Activated CD8-positive, alpha-beta T cell treated with anti-CD3 and anti-CD28 coated beads for 36 hours (primary cell): ENCODE results near the gene SNRNP40. TPM values are rescaled to one million over a fixed set of nuclear protein-coding genes. Genes with fewer than 3 reads are reported as not detected.
"Not testable (repeated sequence)": the region's sequence is repeated elsewhere in the genome, so short reads cannot be mapped to it uniquely, and the experiment has no call there.

Experiments used
- ATAC-seq: fragments of 200-7000 bp; cut with Tn5 transposase; one replicate; pipeline ENCODE4 v1.10.0; 2021; ENCODE audit warnings: mild to moderate bottlenecking, moderate library complexity
- CTCF ChIA-PET: fragments of 350-600 bp; sonication (Branson Sonifier 250); formaldehyde crosslinking; loops from one replicate; lab custom pipeline; 2021; ENCODE audit warnings: antibody characterized with exemption; lab: Charles Lee
- POLR2A ChIA-PET: fragments of 350-600 bp; sonication (Branson Sonifier 250); formaldehyde crosslinking; loops from one replicate; lab custom pipeline; 2021; ENCODE audit warnings: antibody characterized with exemption; lab: Charles Lee
- DNase-seq: peaks from one replicate; pipeline ENCODE4 v3.0.0-alpha.2; 2020
- H3K27ac Mint-ChIP-seq: one replicate; pipeline ENCODE4 v1.8.0; 2021; ENCODE audit warnings: mild to moderate bottlenecking, mixed read lengths
- H3K27me3 Mint-ChIP-seq: one replicate; pipeline ENCODE4 v1.8.0; 2021; ENCODE audit warnings: mixed read lengths
- H3K36me3 Mint-ChIP-seq: one replicate; pipeline ENCODE4 v1.8.0; 2021; ENCODE audit warnings: low read depth, mixed read lengths
- H3K4me1 Mint-ChIP-seq: one replicate; pipeline ENCODE4 v1.8.0; 2021; ENCODE audit warnings: low read depth, mixed read lengths
- H3K4me3 Mint-ChIP-seq: one replicate; pipeline ENCODE4 v1.8.0; 2021; ENCODE audit warnings: mild to moderate bottlenecking, moderate library complexity, mixed read lengths
- H3K9me3 Mint-ChIP-seq: one replicate; pipeline ENCODE4 v1.8.0; 2021; ENCODE audit warnings: mixed read lengths
- intact Hi-C: fragments of 100-400 bp; cut with micrococcal nuclease; formaldehyde crosslinking; loops from one replicate; pipeline ENCODE4 v1.10.0; 2022
- total RNA-seq, 2 experiments: library from RNA; stranded (reverse); gene quantifications; one replicate each; pipeline ENCODE4 v1.2.3, GENCODE V29; 2021
- TF ChIP-seq, protein P1 (sequence below): fragments of 200-600 bp; IDR thresholded peaks from one replicate; pipeline ENCODE4 v1.8.0; 2022; ENCODE audit warnings: antibody characterized with exemption, mild to moderate bottlenecking

SNRNP40 gene
- total RNA-seq, 2 experiments from 2014 or later: 98.6 to 102 TPM

DNA sequence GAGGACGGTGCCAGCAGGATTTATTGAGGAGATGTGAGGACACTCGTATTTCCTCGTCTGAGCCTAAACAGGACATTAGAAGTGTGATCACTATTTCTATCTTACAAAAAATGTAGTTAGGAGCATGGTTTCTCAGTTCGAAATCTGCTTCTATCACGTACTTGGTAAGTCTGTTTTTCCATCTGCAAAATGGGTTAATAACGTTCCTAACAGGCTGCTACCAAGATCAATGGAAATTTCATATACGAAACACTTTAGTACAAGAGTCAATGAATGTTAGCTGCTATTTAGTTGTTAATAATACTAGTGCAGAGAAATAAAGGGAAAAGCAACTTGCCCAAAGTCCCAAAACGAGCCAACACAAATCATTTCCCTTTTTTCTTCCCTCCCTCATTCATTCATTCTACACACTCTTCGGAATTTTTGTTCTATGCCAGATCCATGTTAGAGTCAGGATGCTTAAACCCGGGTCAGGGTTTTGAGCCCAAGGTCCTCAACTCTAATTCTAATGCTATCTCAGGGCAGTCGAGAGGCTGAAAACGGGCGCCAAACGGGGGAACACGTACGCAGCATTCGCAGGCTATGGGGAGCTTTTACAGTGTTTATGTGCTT lies 608 bp downstream of the SNRNP40 start:
- DNase-seq (no peak), ATAC-seq (no peak)
- intact Hi-C loops: no loop called here
- no peak overlapping the region for H3K27ac Mint-ChIP-seq
- POLR2A ChIA-PET: interaction anchor here (1.0 to 2.4 kb wide), 8 partner anchors 9 to 214 kb away, joined by 3 to 9 read pairs (median 4); no protein-coding TSS in a partner anchor
- H3K4me3 Mint-ChIP-seq: no peak overlapping the region
- no peaks in the 10 kb centered on the region for H3K9me3 Mint-ChIP-seq
- H3K36me3 Mint-ChIP-seq: peaks cover 44% of the 10 kb centered on the region
- CTCF ChIA-PET: interaction anchor here (1.0 to 1.5 kb wide), 5 partner anchors 13 to 253 kb away, joined by 3 to 8 read pairs (median 3); no protein-coding TSS in a partner anchor
- peaks cover 36% of the 10 kb centered on the region for H3K4me1 Mint-ChIP-seq
- H3K27me3 Mint-ChIP-seq: no peaks in the 10 kb centered on the region
- TF ChIP-seq, protein P1, sequence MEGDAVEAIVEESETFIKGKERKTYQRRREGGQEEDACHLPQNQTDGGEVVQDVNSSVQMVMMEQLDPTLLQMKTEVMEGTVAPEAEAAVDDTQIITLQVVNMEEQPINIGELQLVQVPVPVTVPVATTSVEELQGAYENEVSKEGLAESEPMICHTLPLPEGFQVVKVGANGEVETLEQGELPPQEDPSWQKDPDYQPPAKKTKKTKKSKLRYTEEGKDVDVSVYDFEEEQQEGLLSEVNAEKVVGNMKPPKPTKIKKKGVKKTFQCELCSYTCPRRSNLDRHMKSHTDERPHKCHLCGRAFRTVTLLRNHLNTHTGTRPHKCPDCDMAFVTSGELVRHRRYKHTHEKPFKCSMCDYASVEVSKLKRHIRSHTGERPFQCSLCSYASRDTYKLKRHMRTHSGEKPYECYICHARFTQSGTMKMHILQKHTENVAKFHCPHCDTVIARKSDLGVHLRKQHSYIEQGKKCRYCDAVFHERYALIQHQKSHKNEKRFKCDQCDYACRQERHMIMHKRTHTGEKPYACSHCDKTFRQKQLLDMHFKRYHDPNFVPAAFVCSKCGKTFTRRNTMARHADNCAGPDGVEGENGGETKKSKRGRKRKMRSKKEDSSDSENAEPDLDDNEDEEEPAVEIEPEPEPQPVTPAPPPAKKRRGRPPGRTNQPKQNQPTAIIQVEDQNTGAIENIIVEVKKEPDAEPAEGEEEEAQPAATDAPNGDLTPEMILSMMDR: no peak

DNA sequence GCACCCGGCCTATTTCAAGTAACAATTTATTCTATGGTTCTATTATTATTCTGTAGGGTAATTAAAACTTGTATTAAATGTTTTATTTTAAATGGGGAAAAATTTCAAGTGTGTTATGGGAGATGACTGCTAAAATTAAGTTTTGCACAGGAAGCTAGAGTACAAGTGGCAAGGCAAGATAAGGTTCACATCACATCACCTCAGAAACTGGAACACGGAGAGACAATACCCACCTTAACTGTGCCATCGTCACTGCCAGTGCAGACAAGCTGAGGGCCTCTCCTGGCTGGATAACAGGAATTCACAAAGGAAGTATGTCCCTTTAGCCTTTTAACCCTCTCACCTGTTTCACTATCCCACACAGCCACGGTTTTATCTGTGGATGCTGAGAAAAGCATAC lies 7.6 kb downstream of the SNRNP40 start:
- H3K36me3 Mint-ChIP-seq: peaks cover 54% of the 10 kb centered on the region
- POLR2A ChIA-PET: no interaction called here
- H3K9me3 Mint-ChIP-seq: no peaks in the 10 kb centered on the region
- H3K27me3 Mint-ChIP-seq: no peaks in the 10 kb centered on the region
- intact Hi-C loops: no loop called here
- DNase-seq: no peak
- ATAC-seq: no peak
- CTCF ChIA-PET: no interaction called here
- no peak overlapping the region for H3K27ac Mint-ChIP-seq
- H3K4me1 Mint-ChIP-seq: peaks cover 6% of the 10 kb centered on the region
- TF ChIP-seq, protein P1: no peak
- no peak overlapping the region for H3K4me3 Mint-ChIP-seq

DNA sequence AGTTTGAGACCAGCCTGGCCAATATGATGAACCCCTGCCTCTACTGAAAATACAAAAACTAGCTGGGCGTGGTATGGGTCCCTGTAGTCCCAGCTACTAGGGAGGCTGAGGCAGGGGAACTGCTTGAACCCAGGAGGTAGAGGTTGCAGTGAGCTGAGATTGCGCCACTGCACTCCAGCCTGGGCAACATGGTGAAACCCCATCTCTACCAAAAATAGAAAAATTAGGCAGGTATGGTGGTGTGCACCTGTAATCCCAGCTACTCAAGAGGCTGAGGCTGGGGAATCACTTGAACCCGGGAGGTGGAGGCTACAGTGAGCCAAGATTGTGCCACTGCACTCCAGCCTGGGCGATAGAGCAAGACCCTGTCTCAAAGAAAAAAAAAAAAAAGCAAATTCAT lies 8.8 kb downstream of the SNRNP40 start:
- H3K4me1 Mint-ChIP-seq, DNase-seq, ATAC-seq, intact Hi-C loops, H3K27me3 Mint-ChIP-seq, H3K4me3 Mint-ChIP-seq, H3K27ac Mint-ChIP-seq, H3K9me3 Mint-ChIP-seq, CTCF ChIA-PET: not testable (repeated sequence)
- POLR2A ChIA-PET: interaction anchor here (1.6 kb wide), 1 partner anchor 8 kb away, joined by 7 read pairs; the partner anchor contains the start of genes SNRNP40 and ZCCHC17
- H3K36me3 Mint-ChIP-seq: peaks cover 53% of the 10 kb centered on the region

DNA sequence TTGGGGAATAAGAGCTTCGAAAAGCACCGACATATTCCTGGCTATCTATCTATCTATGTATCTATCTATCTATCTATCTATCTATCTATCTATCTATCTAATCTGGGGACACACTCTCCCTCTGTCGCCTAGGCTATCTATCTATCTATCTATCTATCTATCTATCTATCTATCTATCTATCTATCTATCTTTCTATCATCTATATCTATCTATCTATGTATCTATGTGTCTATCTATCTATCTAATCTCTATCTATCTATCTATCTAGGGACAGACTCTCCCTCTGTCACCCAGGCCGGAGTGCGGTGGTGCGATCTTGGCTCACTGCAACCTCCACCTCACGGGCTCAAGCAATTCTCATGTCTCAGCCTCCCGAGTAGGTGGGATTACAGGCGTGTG lies 14.2 kb downstream of the SNRNP40 start:
- intact Hi-C loops: not testable (repeated sequence)

DNA sequence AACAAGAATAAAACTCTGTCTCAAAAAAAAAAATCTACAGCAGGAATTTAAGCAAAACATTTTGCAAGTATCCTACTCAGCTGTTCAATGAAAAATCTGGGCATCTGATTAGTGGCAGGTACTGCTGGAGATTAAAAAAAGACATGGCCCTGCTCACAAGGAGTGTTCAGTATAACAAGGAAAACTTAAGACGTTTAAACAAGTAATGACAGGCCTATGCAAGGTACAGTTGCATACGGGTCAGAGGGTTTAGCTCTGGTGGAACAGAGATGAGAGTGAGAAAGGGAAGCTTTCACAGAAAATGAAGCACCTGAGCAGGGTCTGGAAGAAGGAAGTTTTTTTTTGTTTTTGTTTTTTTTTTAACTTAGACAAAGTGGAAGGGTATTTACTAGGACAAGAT lies 23.0 kb downstream of the SNRNP40 start:
- intact Hi-C loops: no loop called here
- no peak for ATAC-seq
- H3K4me3 Mint-ChIP-seq: no peak overlapping the region
- peaks cover 8% of the 10 kb centered on the region for H3K4me1 Mint-ChIP-seq
- no peaks in the 10 kb centered on the region for H3K27me3 Mint-ChIP-seq
- no peaks in the 10 kb centered on the region for H3K9me3 Mint-ChIP-seq
- no peak overlapping the region for H3K27ac Mint-ChIP-seq
- ChIA-PET POLR2A (interaction anchor here (0.5 kb wide), 2 partner anchors 60 to 538 kb away, joined by 3 to 5 read pairs; no protein-coding TSS in a partner anchor), CTCF (no interaction called here)
- TF ChIP-seq, protein P1: no peak
- peaks cover 43% of the 10 kb centered on the region for H3K36me3 Mint-ChIP-seq
- no peak for DNase-seq

More for the DNA sequence above, 14.2 kb downstream of the SNRNP40 start:
- CTCF ChIA-PET, ATAC-seq, H3K4me3 Mint-ChIP-seq, DNase-seq, H3K27me3 Mint-ChIP-seq, H3K27ac Mint-ChIP-seq, H3K4me1 Mint-ChIP-seq, H3K9me3 Mint-ChIP-seq: not testable (repeated sequence)
- H3K36me3 Mint-ChIP-seq: peaks cover 58% of the 10 kb centered on the region
- POLR2A ChIA-PET: interaction anchor here (2.3 kb wide), 1 partner anchor 14 kb away, joined by 9 read pairs; the partner anchor contains the start of genes SNRNP40 and ZCCHC17

DNA sequence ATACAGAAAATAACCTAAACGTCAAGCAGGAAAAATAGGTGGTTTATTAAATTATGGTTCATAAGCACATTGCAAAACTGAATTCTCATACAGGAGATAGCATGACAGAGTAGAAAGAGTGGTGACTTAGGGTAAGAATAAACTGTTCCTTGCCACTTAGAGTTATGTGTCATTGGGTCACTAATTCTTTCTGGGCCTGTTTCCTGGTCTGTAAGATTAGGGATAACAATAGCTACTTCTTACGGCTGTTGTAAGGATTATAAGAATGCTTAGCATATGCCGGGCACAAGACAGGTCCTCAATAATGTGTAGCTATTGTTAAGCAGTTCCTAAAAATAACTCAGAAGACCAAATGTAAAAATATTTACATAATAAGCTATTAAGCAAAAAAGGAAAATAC lies 24.2 kb downstream of the SNRNP40 start:
- CTCF ChIA-PET: interaction anchor here (1.3 kb wide), 1 partner anchor 91 kb away, joined by 3 read pairs; no protein-coding TSS in a partner anchor
- H3K4me1 Mint-ChIP-seq: peaks cover 5% of the 10 kb centered on the region
- no peak overlapping the region for H3K4me3 Mint-ChIP-seq
- no peak for ATAC-seq
- TF ChIP-seq, protein P1: no peak
- intact Hi-C loops: no loop called here
- no peak overlapping the region for H3K27ac Mint-ChIP-seq
- no peak for DNase-seq
- H3K9me3 Mint-ChIP-seq: no peaks in the 10 kb centered on the region
- H3K27me3 Mint-ChIP-seq: no peaks in the 10 kb centered on the region
- POLR2A ChIA-PET: interaction anchor here (1.1 kb wide), 1 partner anchor 9 kb away, joined by 3 read pairs; no protein-coding TSS in a partner anchor
- peaks cover 39% of the 10 kb centered on the region for H3K36me3 Mint-ChIP-seq
